Endothelial cell of umbilical vein (primary cell): ENCODE measurements around the gene BANK1.

ENCODE experiments used
- EZH2 ChIP-seq: IDR thresholded peaks from 2 replicates; pipeline ENCODE4 v1.6.1; 2012; ENCODE audit warnings: borderline replicate concordance, low read depth, mild to moderate bottlenecking, moderate library complexity, low read length, inconsistent platforms; ENCODE audit not compliant: severe bottlenecking
- FOS ChIP-seq: IDR thresholded peaks from 2 replicates; pipeline ENCODE4 v1.6.1; 2011; ENCODE audit warnings: mild to moderate bottlenecking, low read length, moderate library complexity, borderline replicate concordance; ENCODE audit not compliant: insufficient read depth
- GATA2 ChIP-seq: IDR thresholded peaks from 2 replicates; pipeline ENCODE4 v1.7.0; 2011; ENCODE audit warnings: low read depth, mild to moderate bottlenecking, moderate library complexity, mixed read lengths, low read length; ENCODE audit not compliant: insufficient read length, insufficient read depth
- JUN ChIP-seq: IDR thresholded peaks from 2 replicates; pipeline ENCODE4 v1.6.1; 2011; ENCODE audit warnings: borderline replicate concordance, low read depth; ENCODE audit not compliant: insufficient read length, insufficient read depth
- MYC ChIP-seq: IDR thresholded peaks from one replicate; pipeline ENCODE4 v1.6.1; 2011; ENCODE audit warnings: mild to moderate bottlenecking, low read depth, low read length
- POLR2A ChIP-seq: IDR thresholded peaks from 2 replicates; pipeline ENCODE4 v1.6.1; 2012; ENCODE audit warnings: low read depth, mild to moderate bottlenecking, control low read depth, low read length
- POLR2AphosphoS5 ChIP-seq: IDR thresholded peaks from 2 replicates; pipeline ENCODE4 v1.6.1; 2012; ENCODE audit warnings: low read depth, mild to moderate bottlenecking, control low read depth, low read length, moderate library complexity; ENCODE audit not compliant: insufficient read depth
- TF ChIP-seq, protein P1 (sequence below), 2 donors: IDR thresholded peaks; 1 replicate in 1 of 2; 2 replicates in 1 of 2; pipeline ENCODE4 v1.5.1; 2011; ENCODE audit warnings: low read length in 2 of 2, mild to moderate bottlenecking in 2 of 2, moderate library complexity in 2 of 2, control low read depth in 1 of 2, inconsistent platforms in 1 of 2, low read depth in 1 of 2; ENCODE audit not compliant: insufficient read depth in 1 of 2; ENCODE audit errors: extremely low read depth in 1 of 2

DNA sequence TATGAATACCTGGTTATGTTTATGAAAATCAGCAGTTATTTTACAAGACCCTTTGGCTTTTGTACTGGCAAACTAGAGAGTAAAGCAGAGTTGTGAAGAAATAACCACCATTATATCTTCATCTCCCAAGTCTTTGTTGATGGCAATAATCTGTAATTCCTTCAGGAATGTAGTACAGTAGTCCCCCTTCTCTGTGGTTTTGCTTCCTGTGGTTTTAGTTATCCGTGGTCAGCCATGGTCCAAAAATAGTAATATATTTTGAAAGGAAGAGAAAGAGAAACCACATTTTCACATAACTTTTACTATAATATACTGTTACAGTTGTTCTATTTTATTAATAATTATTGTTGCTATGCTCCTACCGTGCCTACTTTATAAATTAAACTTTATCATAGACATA is 27.8 kb downstream of the BANK1 start:
- TF ChIP-seq, protein P1, sequence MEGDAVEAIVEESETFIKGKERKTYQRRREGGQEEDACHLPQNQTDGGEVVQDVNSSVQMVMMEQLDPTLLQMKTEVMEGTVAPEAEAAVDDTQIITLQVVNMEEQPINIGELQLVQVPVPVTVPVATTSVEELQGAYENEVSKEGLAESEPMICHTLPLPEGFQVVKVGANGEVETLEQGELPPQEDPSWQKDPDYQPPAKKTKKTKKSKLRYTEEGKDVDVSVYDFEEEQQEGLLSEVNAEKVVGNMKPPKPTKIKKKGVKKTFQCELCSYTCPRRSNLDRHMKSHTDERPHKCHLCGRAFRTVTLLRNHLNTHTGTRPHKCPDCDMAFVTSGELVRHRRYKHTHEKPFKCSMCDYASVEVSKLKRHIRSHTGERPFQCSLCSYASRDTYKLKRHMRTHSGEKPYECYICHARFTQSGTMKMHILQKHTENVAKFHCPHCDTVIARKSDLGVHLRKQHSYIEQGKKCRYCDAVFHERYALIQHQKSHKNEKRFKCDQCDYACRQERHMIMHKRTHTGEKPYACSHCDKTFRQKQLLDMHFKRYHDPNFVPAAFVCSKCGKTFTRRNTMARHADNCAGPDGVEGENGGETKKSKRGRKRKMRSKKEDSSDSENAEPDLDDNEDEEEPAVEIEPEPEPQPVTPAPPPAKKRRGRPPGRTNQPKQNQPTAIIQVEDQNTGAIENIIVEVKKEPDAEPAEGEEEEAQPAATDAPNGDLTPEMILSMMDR (IDR thresholded peaks at IDR 0.05; ENCODE audit: extremely low read depth in 1 of 2, insufficient read depth in 1 of 2, low read depth in 1 of 2, low read length in 2 of 2) = no peak
- TF ChIP-seq POLR2AphosphoS5 = no peak
- TF ChIP-seq POLR2A = no peak
- TF ChIP-seq JUN = no peak
- TF ChIP-seq GATA2 = no peak
- TF ChIP-seq EZH2 = no peak
- TF ChIP-seq MYC = no peak
- TF ChIP-seq FOS = no peak
